HG03558 (cell line): ENCODE results near the gene NT5M.
"Not testable (repeated sequence)": the region's sequence is repeated elsewhere in the genome, so short reads cannot be mapped to it uniquely, and the experiment has no call there.

Experiments used
- ATAC-seq: cut with Tn5 transposase; IDR thresholded peaks from one replicate; pipeline ENCODE4 v1.9.1; 2021; ENCODE audit warnings: moderate number of reproducible peaks; ENCODE audit not compliant: unreplicated experiment; ENCODE audit errors: extremely low read depth

The NT5M gene

GRCh38 chr17:17300624-17301568 is 2.3 kb upstream of the NT5M start:
- no peak for ATAC-seq

- not testable (repeated sequence) for ATAC-seq
Observed at GRCh38 chr17:17301659-17302058, 1.5 kb upstream of the NT5M start.

DNA sequence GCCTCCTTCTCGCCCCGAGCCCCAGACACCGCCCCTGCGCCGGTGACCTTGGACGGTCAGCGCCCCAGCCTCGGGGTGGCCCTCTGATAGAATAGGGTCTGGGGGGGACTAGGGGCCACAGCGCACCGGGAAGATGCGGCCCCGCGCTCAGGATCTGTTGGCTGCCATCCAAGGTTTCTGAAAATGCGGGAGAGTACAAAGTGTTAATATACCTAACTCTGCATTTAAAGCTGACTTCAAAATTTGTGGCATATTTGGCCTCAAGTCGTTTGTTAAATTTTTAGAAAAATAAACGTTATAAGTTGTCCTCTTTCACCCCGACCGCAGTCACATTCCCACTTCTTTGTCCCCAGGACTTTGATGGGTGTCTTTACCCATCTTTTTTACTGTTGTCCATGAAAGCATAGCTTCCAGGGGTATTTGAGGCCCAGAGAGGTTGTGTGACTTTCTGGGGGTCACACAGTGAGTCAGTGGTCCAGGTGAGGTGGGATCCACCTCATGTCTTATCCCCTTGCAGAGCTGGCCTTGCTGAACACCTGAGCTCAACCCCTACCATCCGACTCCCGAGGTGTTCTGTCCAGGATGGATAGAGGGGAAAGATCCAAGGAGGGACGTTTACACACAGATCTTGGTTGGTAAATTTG is 796 bp downstream of the NT5M start:
- no peak for ATAC-seq

DNA sequence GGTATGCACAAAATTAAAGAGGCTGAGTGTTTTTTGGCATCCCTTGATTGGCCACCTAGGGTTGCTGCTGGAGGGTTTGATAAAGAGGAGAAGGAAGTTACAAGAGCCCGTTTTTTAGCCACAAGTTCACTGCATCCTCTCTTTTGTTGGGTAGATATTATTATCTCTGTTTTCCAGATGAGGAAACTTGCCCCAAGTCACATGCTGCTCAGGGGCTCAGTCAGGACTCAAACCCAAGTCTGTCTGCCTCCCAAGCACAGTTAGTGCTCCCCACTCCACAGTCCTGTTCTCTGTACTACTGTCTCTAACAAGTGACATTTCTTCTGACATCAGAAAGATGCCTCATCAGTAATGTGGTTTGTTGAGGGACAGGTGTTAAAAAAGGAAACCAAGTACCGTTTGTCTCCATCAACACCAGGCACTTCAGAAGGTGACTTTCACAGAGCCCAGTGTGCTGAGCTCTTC is 1.4 kb downstream of the NT5M start:
- ATAC-seq = no peak

- ATAC-seq = peak; percentile 78
Observed at GRCh38 chr17:17305281-17305801, 2.2 kb downstream of the NT5M start.

DNA sequence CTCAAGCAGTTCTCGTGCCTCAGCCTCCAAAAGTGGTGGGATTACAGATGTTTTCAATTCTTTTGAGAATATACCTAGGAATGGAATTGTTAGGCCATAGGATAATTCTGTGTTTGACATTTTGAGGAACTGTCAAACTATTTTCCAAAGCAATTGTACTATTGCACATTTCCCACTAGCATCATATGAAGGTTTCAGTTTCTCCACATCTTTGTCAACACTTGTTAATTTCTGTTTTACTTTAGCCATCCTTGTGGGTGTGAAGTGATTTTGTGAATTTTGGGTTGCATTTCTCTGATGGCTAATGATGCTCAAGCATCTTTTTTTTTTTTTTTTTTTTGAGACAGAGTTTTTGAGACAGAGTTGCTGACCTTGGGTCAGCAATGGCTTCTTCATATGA is 6.2 kb downstream of the NT5M start:
- no peak for ATAC-seq

GRCh38 chr17:17313350-17313991 is 10.3 kb downstream of the NT5M start:
- ATAC-seq = no peak

DNA sequence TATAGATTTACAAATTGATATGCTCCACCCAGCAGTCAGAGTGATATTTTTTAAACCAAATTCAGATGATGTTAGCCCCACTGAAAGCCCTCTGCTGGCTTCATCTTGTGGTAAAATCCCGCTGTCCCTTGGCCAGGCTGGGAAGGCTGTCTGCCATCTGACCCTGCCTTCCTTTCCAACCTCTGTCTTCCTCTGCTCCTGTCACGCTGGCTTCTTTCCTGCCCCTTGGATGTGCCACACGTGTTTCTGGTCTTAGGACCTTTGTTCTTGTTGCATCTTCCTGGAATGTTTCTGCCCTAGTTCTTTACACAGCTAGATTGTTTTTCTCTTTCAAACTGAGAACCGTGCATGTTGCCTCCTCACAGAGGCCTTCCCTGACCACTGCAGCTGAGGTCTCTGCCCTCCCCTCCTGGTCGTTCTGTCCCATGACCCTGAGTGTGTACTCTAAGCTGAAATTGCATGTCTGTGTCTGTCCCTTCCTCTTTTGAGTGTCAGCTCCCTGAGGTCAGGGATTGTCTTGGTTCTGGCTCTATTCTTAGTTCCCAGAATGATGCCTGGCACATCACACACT is 11.4 kb downstream of the NT5M start:
- ATAC-seq = no peak

DNA sequence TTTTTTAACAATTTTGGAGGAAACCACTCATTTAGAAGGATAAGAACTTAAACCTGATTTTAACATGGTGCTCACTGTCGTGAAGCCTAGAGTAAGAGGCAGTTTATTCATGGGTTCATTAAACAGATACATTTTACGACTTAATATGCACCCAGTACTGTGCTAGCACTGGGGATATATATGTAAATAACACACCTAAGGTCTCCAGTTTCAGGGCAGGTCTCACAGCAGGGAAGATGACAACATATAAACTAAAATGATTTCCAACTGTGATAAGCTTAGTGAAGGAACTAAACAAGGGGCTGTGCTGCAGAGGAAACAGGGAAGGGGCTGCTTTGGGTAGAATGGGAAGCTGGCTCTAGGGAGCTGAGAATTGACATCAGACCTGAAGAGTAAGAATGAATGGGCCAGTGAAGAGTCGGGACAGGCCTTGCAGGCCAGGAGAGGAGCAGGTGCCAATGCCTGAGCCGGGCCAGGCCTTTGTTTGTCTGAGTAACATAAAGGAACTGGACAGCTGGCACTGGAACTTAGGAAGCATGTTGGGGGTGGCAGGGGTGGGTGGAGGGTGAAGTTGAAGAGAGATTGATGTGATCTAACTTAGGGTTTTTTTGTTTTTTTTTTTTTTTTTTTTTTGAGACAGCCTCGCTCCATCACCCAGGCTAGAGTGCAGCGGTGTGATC is 12.1 kb downstream of the NT5M start:
- ATAC-seq = no peak

DNA sequence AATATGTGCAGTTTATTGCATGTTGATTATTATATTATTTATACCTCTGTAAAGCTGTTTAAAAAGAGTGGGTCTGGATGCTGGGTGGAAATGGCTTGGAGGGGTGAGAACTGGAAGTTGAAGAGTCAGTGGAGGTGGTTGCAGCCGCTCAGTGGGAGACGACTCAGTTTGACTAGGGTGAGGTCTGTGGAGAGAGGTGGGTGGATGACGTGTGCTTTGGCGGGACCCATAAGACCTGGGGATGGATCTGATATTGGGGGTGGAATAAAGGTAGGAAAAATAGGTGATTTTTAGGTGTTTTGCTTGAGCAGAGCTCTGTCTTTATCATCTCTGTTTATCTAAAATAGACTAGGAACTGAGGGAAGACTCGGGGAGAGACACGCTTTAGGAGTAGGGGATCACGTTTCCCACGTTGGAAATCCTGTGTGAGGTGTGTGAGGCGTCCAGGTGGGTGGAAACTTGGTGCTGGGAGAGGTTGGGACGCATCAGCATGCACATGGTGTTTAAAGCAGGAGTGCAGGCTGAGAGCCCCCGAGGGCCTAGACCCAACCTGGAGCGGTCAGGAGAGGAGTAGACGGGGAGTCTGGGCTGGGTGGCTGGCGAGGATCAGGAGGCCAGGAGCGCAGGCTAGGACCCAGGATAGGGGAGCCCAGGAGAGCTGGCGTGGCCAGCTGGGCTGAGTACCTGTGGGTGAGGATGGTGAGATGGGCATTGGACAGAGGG is 17.2 kb downstream of the NT5M start:
- ATAC-seq = no peak

DNA sequence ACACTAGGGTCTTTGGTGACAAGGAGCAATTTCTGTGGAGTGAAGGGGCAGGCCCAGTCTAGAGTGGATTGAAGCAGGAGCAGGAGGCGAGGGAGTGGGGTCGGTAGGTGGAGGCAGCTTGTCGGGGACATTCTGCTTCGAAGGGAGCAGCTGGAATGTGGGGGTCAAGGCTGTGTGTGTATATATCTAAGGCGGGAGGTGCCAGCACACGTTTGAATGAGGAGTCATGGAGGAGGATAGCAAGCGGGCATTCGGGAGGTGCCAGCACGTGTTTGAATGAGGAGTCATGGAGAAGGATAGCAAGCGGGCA is 17.7 kb downstream of the NT5M start:
- ATAC-seq = no peak

GRCh38 chr17:17321356-17322025 is 18.3 kb downstream of the NT5M start:
- ATAC-seq = no peak

GRCh38 chr17:17322516-17323510 is 19.6 kb downstream of the NT5M start:
- ATAC-seq = no peak

DNA sequence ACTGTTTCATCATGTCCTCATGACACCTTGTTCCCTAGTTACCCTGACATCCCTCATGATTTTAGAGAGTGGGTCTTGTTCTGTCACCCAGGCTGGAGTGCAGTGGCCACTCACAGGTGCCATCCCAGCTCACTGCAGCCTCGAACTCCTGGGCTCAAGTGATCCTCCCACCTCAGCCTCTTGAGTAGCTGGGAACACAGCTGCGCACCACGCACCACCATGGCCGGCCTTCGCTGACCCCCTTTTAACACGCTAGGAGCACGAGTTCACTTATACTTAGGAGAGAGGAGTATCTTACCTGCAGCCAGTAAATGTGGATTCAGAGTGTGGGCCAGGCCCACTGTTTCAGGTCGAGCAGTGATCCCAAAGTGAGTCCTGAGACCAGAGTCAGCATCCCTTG is 21.4 kb downstream of the NT5M start:
- ATAC-seq = no peak

DNA sequence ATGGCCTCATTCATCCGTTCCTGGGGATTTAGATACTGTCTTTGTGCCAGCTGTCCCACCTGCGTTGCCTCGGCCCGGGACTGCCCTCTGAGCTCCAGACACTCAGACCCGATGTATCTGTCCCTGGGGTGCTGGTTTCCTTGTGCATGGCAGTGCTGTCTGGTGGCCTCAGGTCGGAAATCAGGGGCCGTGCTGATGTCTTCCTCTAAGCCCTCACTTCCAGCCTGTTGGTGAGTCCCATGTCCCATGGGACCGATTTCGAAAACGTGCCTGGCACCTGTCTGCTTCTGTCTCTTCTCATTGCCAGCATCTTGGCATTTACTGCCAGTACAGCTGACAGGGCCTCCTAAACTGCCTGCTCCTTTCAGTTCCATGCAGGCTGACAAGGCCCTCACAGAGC is 22.1 kb downstream of the NT5M start:
- ATAC-seq = no peak

DNA sequence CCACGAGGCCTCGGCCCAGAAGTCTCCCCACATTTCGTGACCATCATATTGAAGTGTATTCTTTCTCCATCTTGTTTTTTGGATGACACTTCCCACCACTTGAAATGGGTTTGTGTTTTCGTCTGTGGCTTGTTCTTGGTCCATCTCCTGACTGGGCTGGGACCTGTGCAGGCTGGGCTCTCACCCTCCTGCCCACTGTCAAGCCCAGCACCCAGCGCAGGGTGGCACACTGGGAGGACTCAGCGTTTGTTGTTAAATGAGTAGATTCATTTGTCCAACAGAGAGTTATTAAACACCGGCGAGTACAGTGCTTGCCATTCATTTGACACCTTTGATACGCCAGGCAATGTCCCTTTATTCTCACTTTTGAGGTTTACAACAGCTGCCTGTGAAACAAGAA is 22.6 kb downstream of the NT5M start:
- ATAC-seq = no peak

GRCh38 chr17:17326275-17326875 is 23.2 kb downstream of the NT5M start:
- no peak for ATAC-seq
